Heart left ventricle (tissue), 13 donors: Measurements from ENCODE around the gene RNF175.

Experiments used
- CTCF ChIP-seq, 12 donors: fragments of 200-600 bp; sonication (generic) in 4 of 12; IDR thresholded peaks; one replicate each; pipeline versions ENCODE4 v1.5.0 to v1.8.0; 2018 to 2022; ENCODE audit warnings: antibody characterized with exemption in 12 of 12, mild to moderate bottlenecking in 5 of 12
- POLR2A ChIP-seq, 2 donors: fragments of 450-650 bp; IDR thresholded peaks; one replicate each; pipeline ENCODE4 v1.6.1; 2017; ENCODE audit warnings: antibody characterized with exemption in 2 of 2, mild to moderate bottlenecking in 2 of 2, moderate library complexity in 2 of 2
- donor health status: ischemic (EF 13 %, LVEDD 7.1; RV severe dilation, severe dysfunction).
- donor health status: DM: no; HTN: yes; CAD: no.
- donor health status: DM: no; HTN: no; CAD: no.
- donor health status: ischemic (EF 25% LVEDD 6.9; RV normal size, moderate dysfunction).
- donor health status: ischemic (EF 25% LVEDD 5.7; RV mildly dilated, moderate dysfunction).
- donor health status: ischemic (EF 35%, LVEDD 5.7; RV mildly dilated, moderate dysfunction).
- donor health status: nonischemic (EF 11% LVEDD 7.7; RV severe dilation, severe dysfunction).
- donor health status: DM: yes; HTN: yes; CAD: no.
- donor health status: PGD.
- donor health status: ischemic (EF 29% LVEDD 5.4; RV normal size, mild dysfunction).
- donor health status: nonischemic (EF 23%, LVEDD 6.1; RV moderate dilation, normal function).

GRCh38 chr4:153798420-153798819 lies 38.6 kb upstream of the RNF175 start:
- TF ChIP-seq CTCF (IDR thresholded peaks at IDR 0.05) (no peak), POLR2A (IDR thresholded peaks at IDR 0.05) (no peak)
